GM21367 (cell line): Measurements from ENCODE around the gene DSCAM.

ENCODE experiments used
- ATAC-seq: cut with Tn5 transposase; IDR thresholded peaks from one replicate; pipeline ENCODE4 v1.9.1; 2021; ENCODE audit not compliant: unreplicated experiment

DSCAM gene

DNA sequence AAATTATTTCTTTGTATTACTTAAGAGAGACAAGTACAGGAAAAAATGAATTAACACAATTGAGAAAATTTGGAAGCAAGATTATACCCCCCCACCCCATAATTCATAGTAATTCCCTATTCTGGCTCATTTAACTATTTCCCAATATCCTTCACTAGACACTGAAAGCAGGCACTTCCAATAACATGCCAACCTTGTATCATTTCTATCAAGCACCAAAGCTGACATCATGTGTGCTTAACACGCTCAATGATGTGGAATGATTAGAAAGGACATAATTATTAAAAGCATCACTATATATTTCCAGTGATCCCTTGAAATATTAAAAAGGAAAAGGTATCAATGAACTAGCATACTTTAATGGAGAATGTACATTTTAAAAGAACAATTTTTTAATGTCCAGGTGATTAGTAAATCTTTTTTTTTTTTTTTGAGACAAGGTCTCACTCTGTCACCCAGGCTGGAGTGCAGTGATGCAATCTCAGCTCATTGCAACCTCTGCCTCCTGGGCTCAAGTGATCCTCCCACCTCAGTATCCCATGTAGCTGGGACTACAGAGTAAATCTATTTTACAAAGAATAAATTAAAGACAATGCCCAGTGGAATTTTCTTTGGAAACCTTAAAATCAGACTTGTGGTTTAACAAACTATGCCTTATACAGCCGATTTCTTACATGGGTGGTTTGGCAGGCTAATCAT is 443.9 kb downstream of the DSCAM start:
- no peak for ATAC-seq

DNA sequence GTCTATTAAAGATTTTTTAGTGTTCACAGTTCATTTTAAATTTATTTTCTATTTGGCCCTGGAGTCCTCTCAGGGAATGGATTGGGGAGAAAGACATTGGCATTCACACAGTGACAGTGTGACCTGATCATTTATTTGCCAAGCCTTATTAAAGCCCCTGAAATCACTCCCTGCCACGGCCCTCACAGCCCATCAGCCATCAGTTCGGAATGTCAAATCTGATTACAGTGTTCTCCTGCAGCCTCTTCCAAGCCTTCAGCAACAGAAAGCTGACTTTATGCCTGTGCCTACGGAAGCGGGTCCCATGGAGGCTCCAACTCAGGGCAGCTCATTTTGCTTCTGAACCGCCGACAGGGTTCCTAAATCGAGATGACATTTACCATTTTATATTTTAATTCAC is 451.2 kb downstream of the DSCAM start:
- no peak for ATAC-seq

DNA sequence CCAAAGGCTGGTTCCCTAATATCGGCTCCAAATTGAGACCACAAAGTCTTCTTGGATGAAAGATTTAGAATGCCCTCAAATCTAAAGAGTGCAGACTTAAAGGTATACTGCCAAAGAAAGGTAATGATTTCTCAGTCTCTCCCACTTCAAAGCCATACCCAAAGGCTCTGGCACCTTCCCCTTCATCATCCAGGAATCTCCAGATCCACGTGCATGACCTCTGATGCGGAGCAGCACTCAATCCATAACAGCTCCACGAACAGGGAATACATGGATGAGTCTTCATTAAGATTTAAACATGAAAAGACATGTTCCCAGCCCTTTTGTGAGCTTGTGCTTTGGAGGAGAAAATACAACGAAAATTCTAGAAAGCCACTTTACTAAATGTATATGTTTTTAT is 453.9 kb downstream of the DSCAM start:
- ATAC-seq = no peak

DNA sequence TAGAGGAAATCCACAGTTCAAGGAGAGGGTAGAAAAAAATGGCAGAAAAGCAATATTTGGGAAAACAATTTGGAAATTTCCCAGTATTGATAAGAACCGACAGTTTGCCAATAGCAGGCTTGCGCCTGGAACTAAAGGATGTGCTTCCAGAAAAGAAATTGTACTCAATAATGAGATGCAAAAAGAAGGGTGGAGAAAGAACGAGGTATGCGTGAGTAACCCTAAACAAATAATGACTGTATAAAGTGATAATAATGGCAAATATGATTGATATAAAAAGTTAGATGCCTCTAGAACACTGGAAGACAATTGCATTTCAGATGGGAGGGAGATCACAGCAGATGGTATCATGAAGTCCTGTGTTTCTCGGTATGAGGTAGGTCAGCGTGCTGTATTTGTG is 458.9 kb downstream of the DSCAM start:
- ATAC-seq = no peak

DNA sequence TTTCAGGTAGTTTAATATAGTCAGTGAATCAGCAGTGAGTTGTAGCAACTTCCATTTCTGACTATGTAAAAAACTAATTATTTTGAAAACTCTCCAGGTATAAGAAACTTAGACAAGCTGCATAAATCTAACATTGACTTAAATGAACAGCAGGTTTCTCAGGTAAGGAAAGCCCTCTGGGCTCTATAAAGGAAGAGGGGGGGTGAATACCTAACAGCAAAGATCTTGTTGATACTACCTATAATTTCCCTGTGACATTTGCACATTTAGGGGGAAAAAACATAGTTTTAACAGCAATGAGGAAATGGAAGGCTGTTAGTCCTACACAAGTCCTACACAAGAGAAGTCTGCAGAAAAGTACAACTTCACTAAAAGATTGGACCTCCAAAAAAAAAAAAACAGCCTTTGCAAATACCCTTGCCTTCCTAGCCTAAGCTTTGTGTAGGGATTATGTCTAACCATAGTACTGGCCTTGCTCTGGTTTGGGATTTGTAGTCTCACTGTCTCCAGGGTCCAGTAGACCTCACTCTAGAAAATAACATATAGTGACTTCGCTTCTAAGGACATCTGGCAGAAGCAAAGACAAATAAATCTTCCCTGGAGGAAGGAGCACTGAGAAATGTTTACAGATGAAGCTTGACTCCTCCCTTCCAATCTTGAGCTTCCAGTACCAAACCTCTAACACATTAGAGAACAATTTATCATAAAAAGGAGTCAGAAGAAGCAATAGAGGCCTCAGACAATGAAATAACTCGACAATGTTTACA is 459.8 kb downstream of the DSCAM start:
- ATAC-seq = no peak

DNA sequence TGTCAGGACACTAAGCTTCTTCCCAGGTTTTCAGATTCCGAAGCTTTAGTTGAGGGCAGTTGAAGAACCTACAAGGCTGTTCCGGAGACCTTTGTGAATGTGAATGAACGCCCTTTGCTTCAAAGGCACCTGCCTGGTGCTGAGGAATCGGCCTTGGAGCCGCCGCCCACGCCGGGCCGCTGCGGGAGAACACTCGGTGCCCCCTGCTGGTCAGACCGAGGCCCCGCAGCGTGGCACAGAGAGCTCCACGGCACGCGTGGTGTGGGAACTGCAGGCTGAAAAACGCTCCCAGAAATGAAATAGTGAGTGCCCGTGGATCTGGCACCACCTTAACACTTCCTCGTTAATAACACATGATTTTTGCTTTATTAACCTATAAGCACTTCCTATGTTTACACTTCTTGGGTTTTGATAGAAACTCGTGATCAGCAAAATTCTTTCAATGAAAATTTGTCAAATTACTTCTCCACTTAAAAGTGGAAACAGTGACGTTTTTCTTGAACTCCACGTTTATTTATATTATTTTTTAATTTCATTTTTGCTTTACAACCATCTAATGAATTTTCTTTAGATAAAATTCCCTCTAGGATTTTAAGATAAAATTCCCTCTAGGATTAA is 460.6 kb downstream of the DSCAM start:
- no peak for ATAC-seq

DNA sequence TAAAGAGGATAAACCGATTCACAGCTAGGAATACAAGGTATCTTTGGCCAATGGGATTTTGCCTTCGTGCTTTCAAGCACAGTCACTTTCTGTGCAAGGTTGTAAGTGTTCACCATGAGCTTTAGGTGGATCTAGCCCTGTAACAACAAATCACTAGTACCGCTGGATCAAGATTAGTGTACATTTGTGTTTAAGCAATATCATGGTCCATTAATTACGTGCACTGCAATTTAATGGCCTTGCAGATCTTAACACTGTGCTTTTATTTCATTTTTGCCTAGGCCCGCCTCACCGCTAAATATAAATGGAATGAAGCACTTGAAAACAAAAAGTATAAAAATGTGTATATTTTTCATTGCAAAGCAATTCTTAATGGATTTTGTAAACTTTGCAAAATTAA is 461.1 kb downstream of the DSCAM start:
- no peak for ATAC-seq

DNA sequence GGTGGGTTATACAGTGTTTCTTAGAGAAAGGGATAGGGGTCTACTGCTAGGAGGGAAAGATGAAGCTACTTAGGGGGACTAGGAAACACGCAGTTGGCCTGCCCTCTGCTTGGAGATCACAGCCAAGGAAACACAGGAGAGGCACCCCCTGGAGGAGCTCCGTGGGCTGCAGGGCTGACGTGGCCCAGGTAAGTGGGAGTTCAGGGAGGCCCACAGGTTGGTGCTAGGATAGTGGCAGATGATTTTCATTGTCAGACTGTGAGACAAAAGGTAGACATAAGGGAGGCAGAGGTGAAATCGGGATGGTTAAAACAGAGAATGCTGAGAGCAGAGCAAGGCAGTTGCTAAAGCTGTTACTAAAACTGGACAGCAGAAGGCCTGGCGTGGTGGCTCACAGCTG is 463.0 kb downstream of the DSCAM start:
- ATAC-seq = no peak

DNA sequence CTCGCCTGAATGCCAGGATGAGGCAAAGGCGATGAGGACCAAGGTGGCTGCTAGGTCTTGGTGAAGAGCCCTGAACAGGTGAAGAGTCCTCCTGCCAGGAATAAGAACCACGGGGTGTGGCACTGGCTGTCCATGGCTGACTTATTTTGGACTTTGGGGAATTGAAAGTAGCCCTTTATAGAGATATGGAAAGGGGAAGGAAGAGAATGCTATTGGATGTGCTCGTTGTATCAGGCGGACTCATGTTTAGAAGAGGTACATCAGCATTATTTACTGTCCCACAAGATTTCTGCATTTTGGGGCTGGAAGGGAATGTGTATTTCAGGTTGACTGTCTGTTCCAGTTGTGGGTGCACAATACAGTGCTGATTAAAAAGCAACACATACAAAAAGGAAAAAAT is 465.8 kb downstream of the DSCAM start:
- ATAC-seq = no peak

DNA sequence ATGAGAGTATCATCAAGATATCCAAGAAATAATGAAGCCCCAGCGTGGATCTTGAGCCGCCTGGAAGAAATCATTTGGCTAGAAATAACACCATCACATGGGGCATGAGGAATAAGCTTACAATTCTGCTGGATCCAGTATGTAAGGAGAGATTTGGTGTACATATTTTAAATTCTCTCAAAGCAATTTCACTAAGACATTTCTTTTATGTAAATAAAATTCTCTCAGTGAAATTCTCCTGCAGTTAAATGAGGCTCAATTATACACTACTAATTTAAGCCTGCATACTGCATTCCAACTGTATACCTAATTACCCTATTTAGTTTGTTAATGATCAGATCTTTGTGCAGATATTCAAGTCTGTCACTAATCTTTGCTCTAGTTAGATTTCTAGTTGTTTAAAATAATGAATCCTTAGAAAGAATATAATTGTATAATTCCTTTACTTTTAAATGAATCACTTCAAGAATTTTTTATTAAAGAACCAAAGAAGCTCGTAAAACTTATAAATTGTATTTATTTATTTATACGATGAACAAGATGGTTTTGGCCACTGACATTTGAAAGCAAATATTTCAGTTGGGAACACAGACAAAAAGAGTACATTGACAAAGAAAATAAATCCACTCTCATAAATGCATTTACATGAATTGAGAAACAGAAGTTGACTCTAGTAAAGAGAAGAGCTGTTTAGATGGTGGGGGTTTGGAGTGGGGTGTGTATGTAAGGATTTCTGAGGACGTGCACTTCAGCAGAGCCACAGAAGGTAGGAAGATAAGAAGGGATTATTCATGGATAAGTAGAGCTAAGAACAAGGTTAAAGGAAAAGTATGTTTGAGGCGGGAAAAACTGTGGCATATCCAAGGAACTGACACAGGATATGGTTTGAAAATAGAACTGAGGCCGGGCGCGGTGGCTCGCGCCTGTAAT is 466.8 kb downstream of the DSCAM start:
- no peak for ATAC-seq

DNA sequence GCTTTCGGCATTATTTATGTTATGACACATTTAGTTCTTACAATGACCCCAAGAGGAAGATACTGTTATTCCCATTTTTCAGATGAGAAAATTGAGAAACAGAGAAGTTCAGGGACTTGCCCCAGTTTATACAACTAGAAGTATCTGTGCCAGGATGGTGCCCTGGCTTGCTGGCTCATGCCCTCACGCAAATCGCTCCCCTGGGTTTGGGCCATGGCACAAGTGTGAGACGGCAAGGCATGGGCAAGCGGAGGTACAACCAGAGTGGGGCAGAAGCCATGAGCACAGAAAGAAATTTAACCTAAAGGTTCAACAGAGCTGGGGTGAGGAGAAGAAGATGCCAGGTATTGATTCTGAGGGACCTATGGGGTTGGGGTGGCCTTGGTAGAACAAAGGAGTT is 469.8 kb downstream of the DSCAM start:
- no peak for ATAC-seq

DNA sequence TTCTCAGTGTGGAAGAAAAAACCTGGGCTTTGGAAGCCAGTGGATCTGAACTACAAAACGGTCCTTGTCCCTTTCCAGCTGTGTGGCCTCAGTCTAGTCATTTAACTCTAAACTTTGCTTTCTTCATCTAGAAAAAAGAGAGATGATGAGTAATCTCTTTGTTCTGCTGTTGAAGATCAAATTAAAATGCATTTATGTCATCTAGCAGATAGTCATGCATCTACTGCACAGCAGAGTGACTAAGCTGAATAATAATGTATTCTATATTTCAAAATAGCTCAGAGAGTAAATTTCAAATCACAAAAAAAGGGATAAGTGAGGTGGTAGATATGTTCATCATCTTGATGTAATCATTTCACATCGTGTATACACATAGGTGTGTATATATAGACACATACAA is 473.2 kb downstream of the DSCAM start:
- no peak for ATAC-seq

DNA sequence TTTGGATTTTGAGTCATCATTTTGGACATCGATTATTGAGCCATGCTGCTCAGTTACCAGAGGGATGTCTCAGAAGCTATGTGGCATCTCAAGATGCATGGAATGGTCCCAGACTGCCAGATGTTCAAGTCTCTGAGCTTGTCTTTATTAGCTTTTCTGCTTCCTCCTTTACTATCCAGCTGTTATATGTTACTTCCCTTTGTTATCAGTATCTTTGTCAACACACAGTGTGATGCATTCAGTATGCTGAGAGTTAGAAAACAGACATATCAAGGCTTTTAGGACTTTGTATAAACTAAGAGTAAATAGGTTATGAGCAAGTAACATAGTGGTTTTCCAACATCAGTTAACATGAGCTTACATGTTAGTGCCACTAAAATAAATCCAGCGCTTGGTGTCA is 474.5 kb downstream of the DSCAM start:
- ATAC-seq = no peak

DNA sequence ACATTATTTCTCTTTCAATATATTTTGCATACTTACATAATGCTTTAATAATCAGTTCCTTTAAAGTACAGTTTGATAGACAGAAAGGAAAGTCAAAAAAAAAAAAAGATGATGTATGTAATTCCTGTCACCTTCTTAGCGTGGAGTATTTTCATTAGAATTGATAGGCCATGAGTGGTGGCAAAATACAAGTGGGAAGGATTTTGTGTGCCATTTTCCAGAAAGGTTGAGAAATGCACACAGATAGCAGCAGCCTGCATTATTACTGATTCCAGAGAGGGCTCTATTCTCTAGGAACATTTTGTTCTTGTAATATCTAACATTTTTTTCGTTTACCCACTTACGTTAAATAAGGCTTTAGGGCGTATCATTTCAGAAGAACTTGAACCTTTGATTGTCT is 475.6 kb downstream of the DSCAM start:
- ATAC-seq = no peak

DNA sequence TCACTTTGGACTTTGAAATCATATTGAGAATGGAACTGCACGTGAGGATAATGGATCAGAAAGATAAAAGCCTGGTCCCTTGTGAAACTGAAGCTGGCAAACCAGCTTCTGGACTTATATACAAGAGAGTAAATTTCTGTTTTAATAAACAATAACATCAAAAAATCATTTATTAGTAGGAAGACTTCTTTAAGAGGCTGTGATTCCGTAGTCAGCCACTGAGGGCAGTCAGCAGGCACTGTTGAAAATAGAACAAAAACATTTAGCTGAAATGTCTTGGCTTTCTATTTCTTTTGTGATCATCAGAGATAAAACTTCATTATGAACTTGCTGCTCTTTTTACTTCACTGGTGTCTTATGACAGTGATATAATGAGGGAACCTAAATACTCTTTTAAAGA is 490.3 kb downstream of the DSCAM start:
- no peak for ATAC-seq

DNA sequence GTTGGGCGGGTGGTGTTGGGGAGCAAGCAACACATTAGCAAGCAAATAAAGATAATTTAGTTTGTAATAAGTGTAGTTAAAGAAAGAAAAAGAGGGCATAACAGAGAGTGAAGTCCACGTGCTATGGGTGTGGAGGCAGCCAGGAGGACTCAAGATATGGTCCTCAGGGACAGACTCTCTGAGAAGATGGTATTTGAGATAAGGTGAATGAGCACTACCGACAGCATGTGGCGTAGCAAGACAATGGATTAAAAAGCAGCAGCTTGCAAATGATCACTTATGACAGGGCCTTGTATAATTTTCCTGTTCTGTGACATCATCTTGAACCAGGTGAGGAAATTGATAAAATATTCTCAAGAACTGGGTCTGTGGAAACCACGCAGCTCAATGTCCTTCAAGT is 491.9 kb downstream of the DSCAM start:
- no peak for ATAC-seq

DNA sequence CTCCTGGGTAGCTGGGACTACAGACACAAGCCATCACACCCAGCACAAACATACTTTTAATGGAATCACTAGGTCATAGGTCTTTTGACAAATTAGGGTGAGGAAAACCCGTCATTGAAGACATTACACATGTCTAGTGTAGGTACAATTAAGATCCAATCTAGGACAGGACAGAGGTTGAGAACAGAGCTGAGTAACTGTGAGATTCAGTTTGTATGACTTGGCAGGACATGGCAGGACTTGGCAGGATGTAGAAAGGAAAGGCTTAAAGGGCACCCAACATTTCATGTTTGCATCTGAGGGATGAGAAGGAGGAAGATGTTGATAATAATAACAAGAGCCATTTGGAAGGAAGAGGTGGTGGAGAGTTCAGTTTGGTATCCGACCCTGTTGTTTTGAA is 496.0 kb downstream of the DSCAM start:
- ATAC-seq = no peak

DNA sequence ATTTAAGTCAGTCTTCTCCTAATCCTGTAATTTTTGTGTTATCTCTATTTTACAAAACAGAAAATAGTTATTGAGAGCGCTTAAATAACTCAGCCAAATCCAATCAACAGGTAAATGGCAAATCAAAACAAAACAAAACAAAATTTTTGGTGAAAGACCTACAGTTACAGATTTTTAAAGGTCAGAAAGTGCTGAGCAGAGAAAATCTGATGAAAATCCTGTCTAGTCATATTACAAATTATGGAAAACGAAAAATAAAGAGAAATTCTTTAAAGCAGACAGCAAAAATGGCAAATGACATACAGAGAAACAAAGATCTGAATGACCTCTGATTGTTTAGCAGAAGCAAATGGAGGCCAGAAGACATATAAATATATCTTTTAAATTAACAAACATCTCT is 497.4 kb downstream of the DSCAM start:
- ATAC-seq = no peak

DNA sequence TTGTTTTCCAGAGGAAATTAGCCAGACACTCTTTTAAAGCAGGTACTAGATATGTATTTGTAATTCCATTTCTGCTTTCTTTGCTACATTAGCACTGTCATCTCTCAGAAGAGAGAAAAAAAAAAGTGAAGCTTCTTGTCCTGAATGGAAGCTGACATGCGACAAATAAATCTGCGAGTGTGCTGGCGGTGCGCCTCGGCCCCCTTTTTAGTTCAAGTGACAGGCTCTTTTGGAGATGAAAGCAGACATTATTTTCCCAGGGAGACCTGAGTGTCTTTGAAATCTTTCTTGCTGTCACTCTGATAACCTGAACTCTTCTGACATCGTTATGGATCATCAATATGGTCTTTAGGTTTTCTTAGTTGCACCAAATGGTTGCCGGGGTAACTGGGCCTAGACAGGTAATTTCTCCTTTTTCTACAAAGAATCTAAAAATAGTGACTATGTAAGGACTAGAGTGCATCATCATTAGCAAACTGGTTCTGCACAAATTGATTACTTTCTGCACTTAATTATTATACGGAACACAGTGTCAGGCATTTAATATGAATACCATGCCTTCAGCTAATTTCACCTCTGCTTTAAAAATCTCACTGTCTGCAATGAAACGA is 501.1 kb downstream of the DSCAM start:
- no peak for ATAC-seq

DNA sequence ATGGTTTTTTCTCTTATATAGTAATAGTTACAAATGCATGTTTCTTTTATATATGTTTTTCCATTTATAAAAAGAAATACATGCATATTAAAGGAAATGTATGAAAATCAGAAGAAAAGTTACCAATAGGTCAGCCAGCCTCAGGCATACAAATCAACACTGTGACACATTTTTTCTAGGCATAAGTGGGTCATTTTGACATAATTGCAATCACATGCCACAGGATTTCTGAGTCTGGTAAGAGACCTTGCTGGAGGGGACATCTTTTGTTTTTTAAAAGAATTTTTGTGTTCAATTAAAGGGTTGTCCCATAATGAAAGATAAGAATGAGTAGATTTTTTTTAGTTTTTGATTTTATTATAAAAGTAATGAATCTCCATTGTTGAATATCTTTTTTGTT is 506.6 kb downstream of the DSCAM start:
- no peak for ATAC-seq

DNA sequence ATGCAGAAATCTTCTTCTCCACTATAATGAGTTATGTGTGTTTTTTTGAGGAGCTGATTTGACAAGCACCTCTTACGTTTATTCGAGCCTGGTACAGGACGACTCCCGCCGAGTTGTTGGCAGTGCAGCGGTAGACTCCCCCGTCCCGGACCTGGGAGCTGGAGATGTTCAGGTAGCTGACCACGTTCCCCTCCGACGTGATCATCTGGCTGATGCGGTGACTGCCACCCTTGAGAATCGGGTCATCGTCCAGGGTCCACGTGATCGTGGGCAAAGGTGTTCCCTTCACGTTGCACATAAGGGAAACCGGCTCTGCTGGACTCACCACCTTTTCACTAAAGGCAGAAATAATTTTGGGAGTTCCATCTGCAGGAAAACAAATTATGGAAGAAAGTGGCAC is 507.9 kb downstream of the DSCAM start:
- no peak for ATAC-seq
